Vagina (tissue), 2 donors: ENCODE measurements around the gene RSU1. TPM values are rescaled to one million over a fixed set of nuclear protein-coding genes. Genes with fewer than 3 reads are reported as not detected.

Experiments used
- DNase-seq, 2 donors: peaks; one replicate each; pipeline ENCODE4 v3.0.0-alpha.2; 2017; ENCODE audit errors: extremely low spot score in 2 of 2
- H3K27ac ChIP-seq: fragments of 200-600 bp; sonication (generic); one replicate; pipeline ENCODE4 v1.5.1; 2019
- H3K27me3 ChIP-seq: fragments of 200-600 bp; sonication (generic); one replicate; pipeline ENCODE4 v1.5.1; 2019
- H3K36me3 ChIP-seq, 2 donors: fragments of 200-600 bp; sonication (generic); one replicate each; pipeline ENCODE4 v1.5.1; 2017 to 2019
- H3K4me1 ChIP-seq: fragments of 200-600 bp; sonication (generic); one replicate; pipeline ENCODE4 v1.5.1; 2019
- H3K4me3 ChIP-seq, 2 donors: fragments of 200-600 bp; sonication (generic); 1 replicate in 1 of 2; 2 replicates in 1 of 2; pipeline ENCODE4 v1.5.1; 2016 to 2019
- H3K9me3 ChIP-seq: fragments of 200-600 bp; sonication (generic); one replicate; pipeline ENCODE4 v1.5.1; 2019
- CTCF ChIP-seq, 3 experiments: fragments of 450-650 bp in 2 of 3; fragments of 200-600 bp in 1 of 3; sonication (generic) in 1 of 3; IDR thresholded peaks; one replicate each; pipeline ENCODE4 v1.5.1; 2017 to 2019; ENCODE audit warnings: antibody characterized with exemption in 3 of 3, mild to moderate bottlenecking in 2 of 3, moderate library complexity in 2 of 3
- POLR2A ChIP-seq, 2 donors: fragments of 450-650 bp; IDR thresholded peaks; one replicate each; pipeline ENCODE4 v1.6.1; 2017; ENCODE audit warnings: antibody characterized with exemption in 2 of 2, mild to moderate bottlenecking in 2 of 2, moderate library complexity in 2 of 2
- POLR2AphosphoS5 ChIP-seq, 2 donors: sonication (generic); formaldehyde crosslinking; IDR thresholded peaks; one replicate each; pipeline ENCODE4 v1.9.0; 2017; ENCODE audit warnings: antibody characterized with exemption in 2 of 2, mild to moderate bottlenecking in 2 of 2, low read depth in 1 of 2; ENCODE audit not compliant: insufficient read depth in 1 of 2
- intact Hi-C: fragments of 100-400 bp; cut with DNase I; formaldehyde crosslinking; loops from one replicate; pipeline ENCODE4 v1.15.1; 2023
- total RNA-seq: library from RNA; depleted of rRNA; stranded (reverse); fragments of >200 nt; gene quantifications from one replicate; pipeline ENCODE4 v1.2.3, GENCODE V29; 2016

RSU1 gene
- total RNA-seq, 1 donor from 2014 or later: 50.3 TPM

GRCh38 chr10:16769331-16769730, 47.9 kb downstream of the RSU1 start:
- H3K27ac ChIP-seq: no peak overlapping the region
- no peaks in the 10 kb centered on the region for H3K36me3 ChIP-seq
- no peak for TF ChIP-seq CTCF (IDR thresholded peaks at IDR 0.05)
- no peak for TF ChIP-seq POLR2A (IDR thresholded peaks at IDR 0.05)
- TF ChIP-seq POLR2AphosphoS5 (IDR thresholded peaks at IDR 0.05; ENCODE audit: insufficient read depth in 1 of 2, low read depth in 1 of 2): no peak
- no peak overlapping the region for H3K4me3 ChIP-seq
- DNase-seq: no peak
- H3K27me3 ChIP-seq: no peaks in the 10 kb centered on the region
- H3K4me1 ChIP-seq: no peaks in the 10 kb centered on the region
- intact Hi-C loops: no loop called here
- H3K9me3 ChIP-seq: no peaks in the 10 kb centered on the region

- Histone ChIP-seq H3K4me1 (no peaks in the 10 kb centered on the region), H3K27ac (no peak overlapping the region), H3K9me3 (no peaks in the 10 kb centered on the region), H3K36me3 (no peaks in the 10 kb centered on the region), H3K27me3 (no peaks in the 10 kb centered on the region), H3K4me3 (no peak overlapping the region)
- DNase-seq: no peak
- intact Hi-C loops: no loop called here
- TF ChIP-seq POLR2AphosphoS5 (IDR thresholded peaks at IDR 0.05; ENCODE audit: insufficient read depth in 1 of 2, low read depth in 1 of 2) (no peak), POLR2A (IDR thresholded peaks at IDR 0.05) (no peak), CTCF (IDR thresholded peaks at IDR 0.05) (no peak)
These were observed 48.5 kb downstream of the RSU1 start for GRCh38 chr10:16768702-16769101.

GRCh38 chr10:16765509-16766375, 51.5 kb downstream of the RSU1 start:
- Histone ChIP-seq H3K27ac (no peak overlapping the region), H3K36me3 (peaks cover 0 to 5% of the 10 kb centered on the region in 2 donors), H3K27me3 (no peaks in the 10 kb centered on the region), H3K4me3 (no peak overlapping the region), H3K4me1 (no peaks in the 10 kb centered on the region), H3K9me3 (no peaks in the 10 kb centered on the region)
- intact Hi-C loops: no loop called here
- TF ChIP-seq CTCF (IDR thresholded peaks at IDR 0.05) (no peak), POLR2A (IDR thresholded peaks at IDR 0.05) (no peak)
- DNase-seq: no peak

GRCh38 chr10:16761300-16761699, 55.9 kb downstream of the RSU1 start:
- H3K9me3 ChIP-seq: no peaks in the 10 kb centered on the region
- no peak for DNase-seq
- H3K4me3 ChIP-seq: no peak overlapping the region
- no peaks in the 10 kb centered on the region for H3K27me3 ChIP-seq
- H3K36me3 ChIP-seq: peaks cover 0 to 5% of the 10 kb centered on the region in 2 donors
- H3K27ac ChIP-seq: no peak overlapping the region
- H3K4me1 ChIP-seq: no peaks in the 10 kb centered on the region
- no peak for TF ChIP-seq CTCF (IDR thresholded peaks at IDR 0.05)
- no peak for TF ChIP-seq POLR2A (IDR thresholded peaks at IDR 0.05)
- TF ChIP-seq POLR2AphosphoS5 (IDR thresholded peaks at IDR 0.05; ENCODE audit: insufficient read depth in 1 of 2, low read depth in 1 of 2): no peak
- intact Hi-C loops: no loop called here

GRCh38 chr10:16756561-16757221, 60.5 kb downstream of the RSU1 start:
- no peak for DNase-seq

More at GRCh38 chr10:16756561-16757221, 60.5 kb downstream of the RSU1 start:
- no peak overlapping the region for H3K4me3 ChIP-seq
- no peaks in the 10 kb centered on the region for H3K4me1 ChIP-seq
- TF ChIP-seq CTCF (IDR thresholded peaks at IDR 0.05) (no peak), POLR2A (IDR thresholded peaks at IDR 0.05) (no peak), POLR2AphosphoS5 (IDR thresholded peaks at IDR 0.05; ENCODE audit: insufficient read depth in 1 of 2, low read depth in 1 of 2) (no peak)
- no peak overlapping the region for H3K27ac ChIP-seq
- H3K27me3 ChIP-seq: no peaks in the 10 kb centered on the region
- intact Hi-C loops: no loop called here
- peaks cover 0 to 10% of the 10 kb centered on the region in 2 donors for H3K36me3 ChIP-seq
- H3K9me3 ChIP-seq: no peaks in the 10 kb centered on the region
